ENCODE measurements around the gene PBX4. TPM values are rescaled to one million over a fixed set of nuclear protein-coding genes. Genes with fewer than 3 reads are reported as not detected.

Gene PBX4
- polyA plus RNA-seq, 1 experiment, result 1.9 TPM

- ChIA-PET CTCF (interaction anchor here (1.0 to 1.9 kb wide), 4 partner anchors 8 to 104 kb away, joined by 3 to 8 read pairs (median 5); partner anchors contain the start of gene GMIP), POLR2A (no interaction called here)
- H3K4me3 ChIP-seq (ENCODE audit: low read depth, low read length), result no peak overlapping the region
- peaks cover 3% of the 10 kb centered on the region for H3K27me3 ChIP-seq (ENCODE audit: control insufficient read depth, insufficient read depth, low read length)
- H3K36me3 ChIP-seq (ENCODE audit: control insufficient read depth, insufficient read depth, low read length), result no peaks in the 10 kb centered on the region
- DNase-seq (ENCODE audit: low read depth), result no peak
- TF ChIP-seq CTCF (IDR thresholded peaks at IDR 0.05; ENCODE audit: insufficient read depth, low read depth, low read length), result no peak
Observed at GRCh38 chr19:19540064-19540714, 78.3 kb downstream of the PBX4 start.

- Histone ChIP-seq H3K27me3 (ENCODE audit: control insufficient read depth, insufficient read depth, low read length) (peaks cover 3% of the 10 kb centered on the region), H3K4me3 (ENCODE audit: low read depth, low read length) (no peak overlapping the region), H3K36me3 (ENCODE audit: control insufficient read depth, insufficient read depth, low read length) (no peaks in the 10 kb centered on the region)
- POLR2A ChIA-PET, result no interaction called here
- DNase-seq (ENCODE audit: low read depth), result no peak
- no peak for TF ChIP-seq CTCF (IDR thresholded peaks at IDR 0.05; ENCODE audit: insufficient read depth, low read depth, low read length)
- CTCF ChIA-PET, result interaction anchor here (1.0 to 1.9 kb wide), 3 partner anchors 14 to 105 kb away, joined by 3 to 14 read pairs (median 4); no protein-coding TSS in a partner anchor
Observed at GRCh38 chr19:19539698-19540063, 78.8 kb downstream of the PBX4 start.

GRCh38 chr19:19538785-19539166 lies 79.7 kb downstream of the PBX4 start:
- Histone ChIP-seq H3K4me3 (ENCODE audit: low read depth, low read length) (no peak overlapping the region), H3K36me3 (ENCODE audit: control insufficient read depth, insufficient read depth, low read length) (no peaks in the 10 kb centered on the region), H3K27me3 (ENCODE audit: control insufficient read depth, insufficient read depth, low read length) (peaks cover 3% of the 10 kb centered on the region)
- no peak for TF ChIP-seq CTCF (IDR thresholded peaks at IDR 0.05; ENCODE audit: insufficient read depth, low read depth, low read length)
- ChIA-PET CTCF (interaction anchor here (1.8 to 1.9 kb wide), 2 partner anchors 15 to 105 kb away, joined by 4 to 14 read pairs; no protein-coding TSS in a partner anchor), POLR2A (no interaction called here)
- DNase-seq (ENCODE audit: low read depth), result no peak

- peak within 1 kb of the TSS; percentile 31 for H3K4me3 ChIP-seq (ENCODE audit: low read depth, low read length)
- no peaks in the 10 kb centered on the region for H3K36me3 ChIP-seq (ENCODE audit: control insufficient read depth, insufficient read depth, low read length)
- DNase-seq (ENCODE audit: low read depth), result no peak
- peaks cover 3% of the 10 kb centered on the region for H3K27me3 ChIP-seq (ENCODE audit: control insufficient read depth, insufficient read depth, low read length)
- CTCF ChIA-PET, result interaction anchor here (0.9 to 1.9 kb wide), 3 partner anchors 16 to 106 kb away, joined by 4 to 14 read pairs (median 4); partner anchors contain the start of gene GMIP
- no peak for TF ChIP-seq CTCF (IDR thresholded peaks at IDR 0.05; ENCODE audit: insufficient read depth, low read depth, low read length)
- POLR2A ChIA-PET, result no interaction called here
Observed at GRCh38 chr19:19538061-19538784, 80.3 kb downstream of the PBX4 start, which contains the start of gene CILP2. CILP2 (plus strand) TSS chr19:19538265; CDS start chr19:19538350, 85 bp downstream.

Data from BJ (cell line).